ENCODE data around the gene MAGEA3. TPM values are rescaled to one million over a fixed set of nuclear protein-coding genes. Genes with fewer than 3 reads are reported as not detected.

MAGEA3 gene
- total and polyA plus RNA-seq, 10 of the 15 experiments (the other 5 are each of a cell fraction or from before 2014, with no cell fraction given) = 1.4 TPM; not detected in 9

GRCh38 chrX:152663086-152663485 is 35.5 kb upstream of the MAGEA3 start:
- ATAC-seq = no peak
- POLR2A ChIA-PET = no interaction called here
- intact Hi-C loops (cut with micrococcal nuclease; ENCODE audit: unreplicated experiment) = no loop called here

More at GRCh38 chrX:152663086-152663485, 35.5 kb upstream of the MAGEA3 start:
- no peaks in the 10 kb centered on the region for H3K4me1 ChIP-seq (ENCODE audit: control insufficient read depth, insufficient read depth, low read length)
- no peak overlapping the region for H3K9ac ChIP-seq (ENCODE audit: control insufficient read depth, insufficient read depth, low read length)
- DNase-seq (ENCODE audit: low read depth, low spot score) = no peak
- no peak overlapping the region for H2AFZ ChIP-seq (ENCODE audit: control insufficient read depth, low read depth, low read length)
- H3K4me2 ChIP-seq (ENCODE audit: control insufficient read depth, insufficient read depth) = no peak overlapping the region
- no peaks in the 10 kb centered on the region for H3K27me3 ChIP-seq (replicated peaks in 1 of 2; ENCODE audit: control insufficient read depth in 2 of 2, insufficient read depth in 2 of 2, low read length in 1 of 2)
- FAIRE-seq = no peak
- H4K20me1 ChIP-seq (ENCODE audit: control insufficient read depth, insufficient read depth) = no peaks in the 10 kb centered on the region
- BruUV-seq (replicated peaks) = no TSS peak
- RAD21 ChIA-PET (ENCODE audit: unreplicated experiment) = no interaction called here
- H3K36me3 ChIP-seq (ENCODE audit: control insufficient read depth in 2 of 2, insufficient read depth in 2 of 2, low read length in 1 of 2) = no peaks in the 10 kb centered on the region
- H3K9me3 ChIP-seq (replicated peaks; ENCODE audit: control insufficient read depth, insufficient read depth, low read length) = no peaks in the 10 kb centered on the region; the same call in 2 of the 3 replicates
- H3K79me2 ChIP-seq (ENCODE audit: control insufficient read depth, insufficient read depth, low read length) = no peaks in the 10 kb centered on the region
- 0% methylated on average over 4 of the region's 4 CpGs for WGBS (ENCODE audit: insufficient coverage, insufficient replicate concordance, low lambda C conversion rate, missing lambda C conversion rate)
- SMC1A ChIA-PET (ENCODE audit: uncharacterized antibody, unreplicated experiment) = no interaction called here
- no peak overlapping the region for H3K4me3 ChIP-seq
- in situ Hi-C loops (cut with MboI) = loop anchor here (25.0 kb wide), 1 partner anchor 99 kb away; the partner anchor contains the start of genes CSAG3, MAGEA2 and MAGEA6
- CTCF ChIA-PET = interaction anchor here (1.5 kb wide), 1 partner anchor 30 kb away, joined by 4 read pairs; no protein-coding TSS in a partner anchor
- no peak overlapping the region for H3K27ac ChIP-seq (ENCODE audit: control insufficient read depth, insufficient read depth)
- TF ChIP-seq IRF3 (IDR thresholded peaks at IDR 0.05) (no peak), HSF1 (IDR thresholded peaks at IDR 0.05; ENCODE audit: low read depth, low read length) (no peak), MYC (IDR thresholded peaks at IDR 0.05; ENCODE audit: insufficient read depth, insufficient read length, insufficient replicate concordance, low read length, severe bottlenecking) (no peak), BRCA1 (IDR thresholded peaks at IDR 0.05; ENCODE audit: low read depth, low read length) (no peak), ELK1 (IDR thresholded peaks at IDR 0.05; ENCODE audit: low read depth, low read length) (no peak), ZZZ3 (IDR thresholded peaks at IDR 0.05; ENCODE audit: control insufficient read depth, insufficient read length, low read depth) (no peak), ZNF207 (IDR thresholded peaks at IDR 0.05; ENCODE audit: borderline replicate concordance) (no peak), HDGF (IDR thresholded peaks at IDR 0.05) (no peak), KAT2A (conservative IDR thresholded peaks at IDR 0.05; ENCODE audit: control insufficient read depth, low read depth, low read length) (no peak), CEBPB (IDR thresholded peaks at IDR 0.05; ENCODE audit: borderline replicate concordance in 1 of 2, low read depth in 2 of 2, low read length in 2 of 2) (no peak), NFYA (IDR thresholded peaks at IDR 0.05; ENCODE audit: borderline replicate concordance, low read depth, low read length) (no peak), GATAD2B (conservative IDR thresholded peaks at IDR 0.05; ENCODE audit: low read depth) (no peak), ZBTB40 (IDR thresholded peaks at IDR 0.05; ENCODE audit: borderline replicate concordance) (no peak)

Data from GM12878 (cell line).